DOHH2 (cell line): ENCODE data around the gene RCL1.

Source experiments
- H3F3A ChIP-seq: fragments of 200-600 bp; sonication (generic), shearing (Covaris generic); 2 replicates; pipeline ENCODE4 v1.6.0; 2016; ENCODE audit warnings: antibody characterized with exemption, mild to moderate bottlenecking; ENCODE audit not compliant: control insufficient read depth, insufficient read depth
- H3K27ac ChIP-seq: fragments of 200-600 bp; sonication (generic); 2 replicates; pipeline ENCODE4 v1.5.1; 2014; ENCODE audit warnings: low read depth, mild to moderate bottlenecking, low read length, moderate library complexity
- H3K27me3 ChIP-seq: fragments of 200-600 bp; sonication (generic); 2 replicates; pipeline ENCODE4 v1.6.1; 2014; ENCODE audit warnings: mild to moderate bottlenecking, low read length, mixed read lengths; ENCODE audit not compliant: control insufficient read depth
- H3K36me3 ChIP-seq: fragments of 200-600 bp; sonication (generic); 2 replicates; pipeline ENCODE4 v1.6.1; 2014; ENCODE audit warnings: mild to moderate bottlenecking, low read length, moderate library complexity, mixed read lengths; ENCODE audit not compliant: control insufficient read depth
- H3K4me1 ChIP-seq: fragments of 200-600 bp; sonication (generic); 2 replicates; pipeline ENCODE4 v1.6.1; 2014; ENCODE audit warnings: mild to moderate bottlenecking, low read length, mixed read lengths; ENCODE audit not compliant: control insufficient read depth
- H3K4me2 ChIP-seq: fragments of 200-600 bp; sonication (generic); 2 replicates; pipeline ENCODE4 v1.6.0; 2014; ENCODE audit warnings: mild to moderate bottlenecking, low read length, moderate library complexity
- H3K4me3 ChIP-seq: fragments of 200-600 bp; sonication (generic); 2 replicates; pipeline ENCODE4 v1.5.1; 2014; ENCODE audit warnings: mild to moderate bottlenecking, low read length, mixed read lengths
- H3K79me2 ChIP-seq: fragments of 200-600 bp; sonication (generic); 2 replicates; pipeline ENCODE4 v1.6.1; 2014; ENCODE audit warnings: mild to moderate bottlenecking, low read length, mixed read lengths; ENCODE audit not compliant: control insufficient read depth
- H3K9me2 ChIP-seq: fragments of 200-600 bp; sonication (generic); replicated peaks from 2 replicates; pipeline ENCODE4 v1.6.1; 2014; ENCODE audit warnings: mild to moderate bottlenecking, low read length, mixed read lengths; ENCODE audit not compliant: control insufficient read depth
- H3K9me3 ChIP-seq: fragments of 200-600 bp; sonication (generic); 2 replicates; pipeline ENCODE4 v1.6.1; 2014; ENCODE audit warnings: antibody characterized with exemption, low read length, mixed read lengths; ENCODE audit not compliant: control insufficient read depth, insufficient read depth
- H4K20me1 ChIP-seq: fragments of 200-600 bp; sonication (generic); 2 replicates; pipeline ENCODE4 v1.6.0; 2014; ENCODE audit warnings: low read depth, mild to moderate bottlenecking, antibody characterized with exemption, low read length, moderate library complexity; ENCODE audit not compliant: control insufficient read depth, insufficient read depth
- CTCF ChIP-seq: fragments of 200-600 bp; sonication (generic); IDR thresholded peaks from one replicate; pipeline ENCODE4 v1.5.1; 2014; ENCODE audit warnings: antibody characterized with exemption, mild to moderate bottlenecking, low read depth, low read length; ENCODE audit not compliant: poor library complexity, severe bottlenecking
- EZH2phosphoT487 ChIP-seq: fragments of 200-600 bp; sonication (generic); IDR thresholded peaks from 2 replicates; pipeline ENCODE4 v1.6.1; 2017; ENCODE audit warnings: borderline replicate concordance, mild to moderate bottlenecking, antibody characterized with exemption, low read length, moderate library complexity, mixed read lengths

Gene RCL1

GRCh38 chr9:4796530-4796929 is 3.8 kb downstream of the RCL1 start:
- peaks cover 87% of the 10 kb centered on the region for H3K79me2 ChIP-seq
- no peak overlapping the region for H3K27ac ChIP-seq
- peaks cover 26% of the 10 kb centered on the region; the same call in 1 of the 2 replicates for H4K20me1 ChIP-seq
- H3K4me3 ChIP-seq: no peak overlapping the region
- peaks cover 14% of the 10 kb centered on the region for H3K36me3 ChIP-seq
- peaks cover 58% of the 10 kb centered on the region for H3K4me1 ChIP-seq
- no peak overlapping the region for H3K4me2 ChIP-seq
- TF ChIP-seq CTCF (no peak), EZH2phosphoT487 (no peak)
- no peaks in the 10 kb centered on the region for H3K9me2 ChIP-seq
- no peaks in the 10 kb centered on the region for H3K27me3 ChIP-seq
- peaks cover 6% of the 10 kb centered on the region; the same call in 1 of the 2 replicates for H3F3A ChIP-seq
- H3K9me3 ChIP-seq: no peaks in the 10 kb centered on the region

- Histone ChIP-seq H4K20me1 (peaks cover 26% of the 10 kb centered on the region; the same call in 1 of the 2 replicates), H3K27ac (peak overlapping the region; percentile 49), H3K4me2 (peak overlapping the region; percentile 70)
Observed at GRCh38 chr9:4796988-4797853, 4.5 kb downstream of the RCL1 start.

GRCh38 chr9:4797854-4798150 is 5.1 kb downstream of the RCL1 start:
- TF ChIP-seq EZH2phosphoT487 (no peak), CTCF (no peak)
- H3K79me2 ChIP-seq: peaks cover 100% of the 10 kb centered on the region
- H3K4me1 ChIP-seq: peaks cover 51% of the 10 kb centered on the region
- peak overlapping the region; percentile 53 for H3K4me3 ChIP-seq
- peaks cover 6% of the 10 kb centered on the region; the same call in 1 of the 2 replicates for H3F3A ChIP-seq
- H3K36me3 ChIP-seq: peaks cover 15% of the 10 kb centered on the region
- H4K20me1 ChIP-seq: peaks cover 26% of the 10 kb centered on the region; the same call in 1 of the 2 replicates
- H3K27me3 ChIP-seq: no peaks in the 10 kb centered on the region
- peak overlapping the region; percentile 70 for H3K4me2 ChIP-seq
- H3K9me2 ChIP-seq: no peaks in the 10 kb centered on the region
- H3K27ac ChIP-seq: peak overlapping the region; percentile 49
- H3K9me3 ChIP-seq: no peaks in the 10 kb centered on the region

More at GRCh38 chr9:4796988-4797853, 4.5 kb downstream of the RCL1 start:
- Histone ChIP-seq H3K9me2 (no peaks in the 10 kb centered on the region), H3K4me1 (peaks cover 51% of the 10 kb centered on the region), H3K36me3 (peaks cover 14% of the 10 kb centered on the region), H3K4me3 (peak overlapping the region; percentile 53), H3K9me3 (no peaks in the 10 kb centered on the region), H3K27me3 (no peaks in the 10 kb centered on the region), H3K79me2 (peaks cover 94% of the 10 kb centered on the region), H3F3A (peaks cover 6% of the 10 kb centered on the region; the same call in 1 of the 2 replicates)
- no peak for TF ChIP-seq EZH2phosphoT487
- TF ChIP-seq CTCF: peak; percentile 69
